Lower lobe of right lung (tissue), 2 donors: Measurements from ENCODE around the gene TMEM86A. TPM values are rescaled to one million over a fixed set of nuclear protein-coding genes. Genes with fewer than 3 reads are reported as not detected.
"Not testable (repeated sequence)": the region's sequence is repeated elsewhere in the genome, so short reads cannot be mapped to it uniquely, and the experiment has no call there.

Source experiments
- ATAC-seq, 2 donors: fragments of 200-7000 bp; cut with Tn5 transposase; one replicate each; pipeline ENCODE4 v1.9.1; 2020 to 2022; ENCODE audit warnings: mild to moderate bottlenecking in 2 of 2, moderate library complexity in 2 of 2
- DNase-seq: peaks from one replicate; pipeline ENCODE4 v3.0.0-alpha.2; 2020
- H3K27ac ChIP-seq: fragments of 200-600 bp; one replicate; pipeline ENCODE4 v1.8.0; 2022
- H3K27me3 ChIP-seq: fragments of 200-600 bp; one replicate; pipeline ENCODE4 v1.8.0; 2022; ENCODE audit warnings: low read depth
- H3K36me3 ChIP-seq: fragments of 200-600 bp; one replicate; pipeline ENCODE4 v1.8.0; 2022; ENCODE audit warnings: mild to moderate bottlenecking
- H3K4me1 ChIP-seq: fragments of 200-600 bp; one replicate; pipeline ENCODE4 v1.8.0; 2022
- H3K4me3 ChIP-seq: fragments of 200-600 bp; one replicate; pipeline ENCODE4 v1.8.0; 2022; ENCODE audit warnings: mild to moderate bottlenecking
- H3K9me3 ChIP-seq: fragments of 200-600 bp; one replicate; pipeline ENCODE4 v1.8.0; 2022
- intact Hi-C: fragments of 100-400 bp; cut with DNase I; formaldehyde crosslinking; loops from one replicate; pipeline ENCODE4 v1.11.0; 2022
- long read RNA-seq: library from polyadenylated mRNA; unstranded; transcript quantifications from one replicate; pipeline ENCODE4 v2.0.0, GENCODE V29; 2021
- total RNA-seq: library from RNA; stranded (reverse); fragmentation: NEBNext Ultra II Directional; extraction: Animal tissue kit (Norgen Biotek cat#: 25700); gene quantifications from one replicate; pipeline ENCODE4 v1.2.1, GENCODE V29; 2021
- TF ChIP-seq, protein P1 (sequence below): fragments of 200-600 bp; IDR thresholded peaks from one replicate; pipeline ENCODE4 v1.8.0; 2022; ENCODE audit warnings: antibody characterized with exemption, mild to moderate bottlenecking
- donor health status: DM: no; HTN: yes; CAD: no; lungs with severe emphysema.

The TMEM86A gene, protein sequence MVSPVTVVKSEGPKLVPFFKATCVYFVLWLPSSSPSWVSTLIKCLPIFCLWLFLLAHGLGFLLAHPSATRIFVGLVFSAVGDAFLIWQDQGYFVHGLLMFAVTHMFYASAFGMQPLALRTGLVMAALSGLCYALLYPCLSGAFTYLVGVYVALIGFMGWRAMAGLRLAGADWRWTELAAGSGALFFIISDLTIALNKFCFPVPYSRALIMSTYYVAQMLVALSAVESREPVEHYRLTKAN
- total RNA-seq, result 11.7 TPM
- long read RNA-seq, transcript TMEM86A-201 (3 exons, 3,595 nt), result major isoform, 17 of 22 reads
- long read RNA-seq, partial matches to known transcripts, result 1 of 22 reads
- long read RNA-seq, other reads (novel, unspliced or antisense), result 4 of 22 reads

DNA sequence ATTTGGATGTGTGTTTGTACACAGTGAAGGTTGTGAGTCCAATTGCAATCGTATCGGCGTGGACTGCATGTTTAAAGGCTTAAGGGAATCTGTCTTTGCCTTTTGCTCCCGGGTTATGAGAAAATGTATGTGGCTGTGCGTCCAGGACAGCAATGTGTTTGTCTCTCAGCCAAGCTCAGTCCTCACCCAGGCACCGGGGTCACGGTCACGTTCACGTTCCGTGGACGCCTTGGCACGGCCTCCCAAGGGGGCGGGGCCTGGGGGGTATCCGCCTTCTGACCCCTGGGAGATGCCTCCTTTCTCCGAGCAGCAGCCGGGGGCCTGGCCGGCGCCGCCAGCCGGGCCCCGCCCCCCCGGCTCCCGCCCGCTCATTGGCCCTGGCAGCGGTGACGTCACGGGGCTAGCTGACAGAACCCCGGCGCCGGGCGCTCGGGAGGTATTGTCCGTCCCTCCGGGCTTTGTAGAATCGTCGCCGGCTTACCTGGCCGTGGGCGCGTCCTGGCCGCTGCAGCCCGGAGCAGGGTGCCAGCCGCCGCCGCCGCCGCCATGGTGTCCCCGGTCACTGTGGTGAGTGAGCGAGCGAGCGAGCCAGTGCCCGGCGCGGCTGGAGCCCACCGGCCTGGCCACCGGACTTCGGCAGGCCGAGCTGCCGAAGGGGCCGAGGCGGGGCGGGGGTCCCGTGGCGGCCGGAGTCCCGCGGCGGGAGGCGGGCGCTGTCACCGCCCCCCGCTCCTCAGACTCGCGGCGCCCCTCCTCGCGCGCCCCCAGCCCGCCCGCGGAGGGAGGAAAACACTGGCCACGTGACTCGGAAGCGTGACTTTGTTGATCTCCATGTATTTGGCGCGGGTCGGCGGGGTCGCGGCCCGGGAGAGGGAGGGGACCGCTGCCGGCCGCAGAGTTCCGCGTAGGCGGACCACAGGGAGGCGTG is at the start of gene TMEM86A:
TMEM86A (plus strand) TSS at position 439 of the 928 bp plus-strand sequence; CDS start at position 547, 108 bp downstream.
- intact Hi-C loops, result no loop called here
- Histone ChIP-seq H3K27ac (peak within 1 kb of the TSS; percentile 79), H3K27me3 (no peaks in the 10 kb centered on the region), H3K9me3 (no peaks in the 10 kb centered on the region), H3K4me1 (peaks cover 27% of the 10 kb centered on the region), H3K36me3 (peaks cover 8% of the 10 kb centered on the region), H3K4me3 (peak within 1 kb of the TSS; percentile 68)
- ATAC-seq (peak; percentile 97), DNase-seq (peak; percentile 95)
- TF ChIP-seq, protein P1, sequence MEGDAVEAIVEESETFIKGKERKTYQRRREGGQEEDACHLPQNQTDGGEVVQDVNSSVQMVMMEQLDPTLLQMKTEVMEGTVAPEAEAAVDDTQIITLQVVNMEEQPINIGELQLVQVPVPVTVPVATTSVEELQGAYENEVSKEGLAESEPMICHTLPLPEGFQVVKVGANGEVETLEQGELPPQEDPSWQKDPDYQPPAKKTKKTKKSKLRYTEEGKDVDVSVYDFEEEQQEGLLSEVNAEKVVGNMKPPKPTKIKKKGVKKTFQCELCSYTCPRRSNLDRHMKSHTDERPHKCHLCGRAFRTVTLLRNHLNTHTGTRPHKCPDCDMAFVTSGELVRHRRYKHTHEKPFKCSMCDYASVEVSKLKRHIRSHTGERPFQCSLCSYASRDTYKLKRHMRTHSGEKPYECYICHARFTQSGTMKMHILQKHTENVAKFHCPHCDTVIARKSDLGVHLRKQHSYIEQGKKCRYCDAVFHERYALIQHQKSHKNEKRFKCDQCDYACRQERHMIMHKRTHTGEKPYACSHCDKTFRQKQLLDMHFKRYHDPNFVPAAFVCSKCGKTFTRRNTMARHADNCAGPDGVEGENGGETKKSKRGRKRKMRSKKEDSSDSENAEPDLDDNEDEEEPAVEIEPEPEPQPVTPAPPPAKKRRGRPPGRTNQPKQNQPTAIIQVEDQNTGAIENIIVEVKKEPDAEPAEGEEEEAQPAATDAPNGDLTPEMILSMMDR, result no peak

DNA sequence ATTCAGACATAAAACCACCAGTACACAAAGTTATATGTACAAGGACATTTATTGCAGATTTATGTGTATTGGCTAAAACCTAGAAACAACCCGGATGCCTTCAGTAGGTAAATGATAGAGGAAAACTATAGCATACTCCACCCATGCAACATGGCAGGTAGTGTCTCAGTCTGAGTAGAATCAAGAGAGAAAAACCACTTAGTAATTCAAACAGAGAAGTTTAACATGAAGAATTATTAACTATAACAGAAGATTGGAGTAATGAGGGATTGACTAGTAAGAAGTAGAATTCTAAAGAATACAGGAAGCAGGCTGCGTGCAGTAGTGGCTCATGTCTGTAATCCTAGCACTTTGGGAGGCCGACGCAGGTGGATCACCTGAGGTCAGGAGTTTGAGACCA is 48.2 kb upstream of the TMEM86A start:
- intact Hi-C loops, result no loop called here
- H3K27ac ChIP-seq, result no peak overlapping the region
- no peak for ATAC-seq
- H3K4me3 ChIP-seq, result no peak overlapping the region
- H3K36me3 ChIP-seq, result no peaks in the 10 kb centered on the region
- H3K9me3 ChIP-seq, result no peaks in the 10 kb centered on the region
- no peaks in the 10 kb centered on the region for H3K27me3 ChIP-seq
- no peak for DNase-seq
- TF ChIP-seq, protein P1, result no peak
- no peaks in the 10 kb centered on the region for H3K4me1 ChIP-seq

DNA sequence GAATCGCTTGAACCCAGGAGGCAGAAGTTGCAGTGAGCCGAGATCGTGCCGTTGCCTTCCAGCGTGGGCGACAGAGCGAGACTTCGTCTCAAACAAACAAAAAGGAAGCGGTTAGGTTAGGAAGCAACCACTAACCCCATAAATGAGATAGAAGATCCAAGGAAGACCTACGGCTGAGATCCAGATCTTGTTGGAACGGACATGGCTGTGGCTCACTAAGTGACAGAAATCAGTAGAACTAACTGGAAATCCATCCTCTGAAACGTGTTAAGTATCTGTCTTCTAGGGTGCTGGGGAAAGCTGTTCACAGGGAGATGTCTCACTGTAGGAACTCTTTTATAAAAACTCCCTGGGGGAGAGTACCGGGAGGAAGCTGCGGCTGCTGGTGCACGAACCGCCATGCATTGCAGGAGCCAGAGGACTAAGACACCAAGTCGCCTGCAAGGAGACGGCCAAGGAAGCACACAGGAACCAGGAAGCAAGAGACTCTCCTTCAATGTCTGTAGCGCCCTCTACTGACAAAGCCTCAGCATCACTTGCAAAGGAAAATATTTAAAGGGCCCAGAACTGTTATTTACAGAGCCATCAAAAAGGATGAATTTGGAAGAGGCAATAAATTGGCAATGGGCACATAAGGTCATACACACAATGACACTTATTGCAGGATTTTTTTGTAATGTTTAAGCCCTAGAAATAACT is 47.6 kb upstream of the TMEM86A start:
- intact Hi-C loops, result no loop called here
- Histone ChIP-seq H3K27me3 (no peaks in the 10 kb centered on the region), H3K36me3 (no peaks in the 10 kb centered on the region), H3K9me3 (no peaks in the 10 kb centered on the region), H3K4me1 (no peaks in the 10 kb centered on the region), H3K27ac (no peak overlapping the region), H3K4me3 (no peak overlapping the region)
- ATAC-seq (peak; percentile 65 to 80), DNase-seq (peak; percentile 51)
- TF ChIP-seq, protein P1, result peak; percentile 59

DNA sequence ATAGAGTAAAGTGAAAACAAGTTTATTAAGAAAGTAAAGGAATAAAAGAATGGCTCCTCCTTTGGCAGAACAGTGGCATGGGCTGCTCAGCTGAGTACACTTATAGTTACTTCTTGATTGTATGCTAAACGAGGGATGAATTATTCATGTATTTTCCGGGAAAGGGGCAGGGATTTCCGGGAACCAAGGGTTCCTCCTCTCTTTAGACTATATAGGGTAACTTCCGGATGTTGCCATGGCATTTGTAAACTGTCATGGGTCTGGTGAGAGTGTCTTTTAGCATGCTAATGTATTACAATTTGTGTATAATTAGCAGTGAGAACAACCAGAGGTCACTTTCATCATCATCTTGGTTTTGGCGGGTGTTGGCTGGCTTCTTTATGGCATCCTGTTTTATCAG is 40.9 kb upstream of the TMEM86A start:
- Histone ChIP-seq H3K9me3 (no peaks in the 10 kb centered on the region), H3K36me3 (no peaks in the 10 kb centered on the region)
- ATAC-seq, result no peak

DNA sequence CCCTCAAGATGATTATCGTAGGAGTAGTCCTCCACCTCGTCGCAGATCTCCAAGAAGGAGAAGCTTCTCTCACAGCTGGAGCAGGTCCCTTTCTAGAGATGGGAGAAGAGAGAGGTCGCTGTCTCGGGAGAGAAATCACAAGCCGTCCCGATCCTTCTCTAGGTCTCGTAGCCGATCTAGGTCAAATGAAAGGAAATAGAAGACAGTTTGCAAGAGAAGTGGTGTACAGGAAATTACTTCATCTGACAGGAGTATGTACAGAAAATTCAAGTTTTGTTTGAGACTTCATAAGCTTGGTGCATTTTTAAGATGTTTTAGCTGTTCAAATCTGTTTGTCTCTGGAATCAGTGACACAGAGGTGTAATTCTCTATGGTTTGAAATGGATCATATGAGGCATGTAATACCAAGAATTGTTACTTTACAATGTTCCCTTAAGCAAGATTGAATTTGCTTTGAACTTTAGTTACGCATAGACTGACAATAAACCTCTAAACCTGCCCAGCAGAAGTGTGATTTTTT is 33.2 kb upstream of the TMEM86A start:
- H3K36me3 ChIP-seq, H3K4me3 ChIP-seq, DNase-seq, H3K4me1 ChIP-seq, H3K27ac ChIP-seq, H3K27me3 ChIP-seq, intact Hi-C loops, ATAC-seq, H3K9me3 ChIP-seq: not testable (repeated sequence)

More for the DNA sequence above, 40.9 kb upstream of the TMEM86A start:
- Histone ChIP-seq H3K27ac (no peak overlapping the region), H3K4me1 (no peaks in the 10 kb centered on the region), H3K4me3 (no peak overlapping the region), H3K27me3 (no peaks in the 10 kb centered on the region)
- intact Hi-C loops, result no loop called here
- DNase-seq, result no peak
- TF ChIP-seq, protein P1, result no peak
